H9 (cell line): ENCODE data around the gene CCDC89. TPM values are rescaled to one million over a fixed set of nuclear protein-coding genes. Genes with fewer than 3 reads are reported as not detected.

Source experiments
- DNase-seq: peaks from one replicate; pipeline ENCODE4 v3.0.0-alpha.2; 2017
- H2AFZ ChIP-seq: one replicate; pipeline ENCODE4 v1.6.1; 2013; ENCODE audit warnings: mild to moderate bottlenecking, low read length, control low read depth, moderate library complexity
- H2AK5ac ChIP-seq: 2 replicates; pipeline ENCODE4 v1.6.1; 2013; ENCODE audit warnings: low read length, control low read depth, mixed read lengths; ENCODE audit not compliant: insufficient read length
- H2BK120ac ChIP-seq: one replicate; pipeline ENCODE4 v1.6.1; 2013; ENCODE audit warnings: low read depth, mild to moderate bottlenecking, low read length, control low read depth, inconsistent platforms; ENCODE audit not compliant: poor library complexity, severe bottlenecking
- H2BK12ac ChIP-seq: 2 replicates; pipeline ENCODE4 v1.6.1; 2013; ENCODE audit warnings: low read length, control low read depth, mixed read lengths, low read depth; ENCODE audit not compliant: insufficient read length
- H2BK15ac ChIP-seq: 2 replicates; pipeline ENCODE4 v1.6.1; 2013; ENCODE audit warnings: low read depth, low read length, control low read depth
- H2BK20ac ChIP-seq: one replicate; pipeline ENCODE4 v1.6.1; 2013; ENCODE audit warnings: low read depth, mild to moderate bottlenecking, low read length, control low read depth, inconsistent platforms; ENCODE audit not compliant: poor library complexity, severe bottlenecking
- H2BK5ac ChIP-seq: 2 replicates; pipeline ENCODE4 v1.6.1; 2013; ENCODE audit warnings: low read length, control low read depth, mixed read lengths; ENCODE audit not compliant: insufficient read length
- H3K14ac ChIP-seq: 2 replicates; pipeline ENCODE4 v1.6.1; 2013; ENCODE audit warnings: low read length, control low read depth; ENCODE audit not compliant: insufficient read depth
- H3K18ac ChIP-seq: 2 replicates; pipeline ENCODE4 v1.6.1; 2013; ENCODE audit warnings: low read depth, mild to moderate bottlenecking, mixed read lengths, low read length, control low read depth; ENCODE audit not compliant: insufficient read length
- H3K23ac ChIP-seq: 2 replicates; pipeline ENCODE4 v1.6.1; 2013; ENCODE audit warnings: low read length, control low read depth, mixed read lengths, low read depth; ENCODE audit not compliant: insufficient read length
- H3K23me2 ChIP-seq: 2 replicates; pipeline ENCODE4 v1.6.1; 2013; ENCODE audit warnings: low read depth, mild to moderate bottlenecking, mixed read lengths, low read length, control low read depth; ENCODE audit not compliant: insufficient read length, poor library complexity, severe bottlenecking
- H3K27ac ChIP-seq: 2 replicates; pipeline ENCODE4 v1.5.1; 2013; ENCODE audit warnings: low read length, control low read depth, mixed read lengths, low read depth; ENCODE audit not compliant: insufficient read length
- H3K27me3 ChIP-seq: 2 replicates; pipeline ENCODE4 v1.6.1; 2013; ENCODE audit warnings: low read length, control low read depth, inconsistent platforms; ENCODE audit not compliant: insufficient read depth
- H3K4ac ChIP-seq: 2 replicates; pipeline ENCODE4 v1.6.1; 2013; ENCODE audit warnings: low read depth, mild to moderate bottlenecking, control low read depth, inconsistent platforms, low read length, moderate library complexity
- H3K4me1 ChIP-seq: 2 replicates; pipeline ENCODE4 v1.6.1; 2013; ENCODE audit warnings: low read length, control low read depth, inconsistent platforms; ENCODE audit not compliant: insufficient read depth
- H3K4me2 ChIP-seq: 2 replicates; pipeline ENCODE4 v1.6.1; 2013; ENCODE audit warnings: low read length, control low read depth, mixed read lengths; ENCODE audit not compliant: insufficient read length, insufficient read depth
- H3K56ac ChIP-seq: 2 replicates; pipeline ENCODE4 v1.6.1; 2013; ENCODE audit warnings: low read depth, mild to moderate bottlenecking, mixed read lengths, low read length, control low read depth; ENCODE audit not compliant: insufficient read length
- H3K79me1 ChIP-seq: 2 replicates; pipeline ENCODE4 v1.6.1; 2013; ENCODE audit warnings: low read depth, mild to moderate bottlenecking, moderate library complexity, low read length, control low read depth, inconsistent platforms; ENCODE audit not compliant: insufficient read depth, poor library complexity, severe bottlenecking
- H3K79me2 ChIP-seq: 2 replicates; pipeline ENCODE4 v1.6.1; 2013; ENCODE audit warnings: low read length, control low read depth, inconsistent platforms; ENCODE audit not compliant: insufficient read depth
- H3K9ac ChIP-seq: 2 replicates; pipeline ENCODE4 v1.6.1; 2013; ENCODE audit warnings: low read length, control low read depth, mixed read lengths; ENCODE audit not compliant: insufficient read length; ENCODE audit errors: extremely low read depth
- H3K9me3 ChIP-seq: one replicate; pipeline ENCODE4 v1.6.1; 2013; ENCODE audit warnings: low read depth, low read length, inconsistent platforms; ENCODE audit not compliant: control insufficient read depth
- H3T11ph ChIP-seq: one replicate; pipeline ENCODE4 v1.6.1; 2013; ENCODE audit warnings: mild to moderate bottlenecking, low read length, control low read depth, inconsistent platforms
- H4K20me1 ChIP-seq: one replicate; pipeline ENCODE4 v1.6.1; 2013; ENCODE audit not compliant: control insufficient read depth, insufficient read length, insufficient read depth
- H4K5ac ChIP-seq: 2 replicates; pipeline ENCODE4 v1.6.1; 2013; ENCODE audit warnings: low read depth, mild to moderate bottlenecking, mixed read lengths, low read length, control low read depth; ENCODE audit not compliant: insufficient read length
- H4K8ac ChIP-seq: replicated peaks from 2 replicates; pipeline ENCODE4 v1.6.1; 2013; ENCODE audit warnings: low read length, control low read depth, mixed read lengths, low read depth; ENCODE audit not compliant: insufficient read length
- H4K91ac ChIP-seq: 2 replicates; pipeline ENCODE4 v1.6.1; 2013; ENCODE audit warnings: low read depth, mild to moderate bottlenecking, moderate library complexity, mixed read lengths, low read length, control low read depth; ENCODE audit not compliant: insufficient read length
- H3K27ac Mint-ChIP-seq, 3 experiments: 2 replicates in 2 of 3; 3 replicates in 1 of 3; pipeline ENCODE4 v1.8.0; 2020 to 2021; ENCODE audit warnings: mixed read lengths in 3 of 3, mild to moderate bottlenecking in 1 of 3, moderate library complexity in 1 of 3
- H3K27me3 Mint-ChIP-seq: 2 replicates; pipeline ENCODE4 v1.8.0; 2021; ENCODE audit warnings: low read depth, mild to moderate bottlenecking, moderate library complexity, mixed read lengths
- H3K36me3 Mint-ChIP-seq, 3 experiments: 2 replicates in 2 of 3; 3 replicates in 1 of 3; pipeline ENCODE4 v1.8.0; 2020 to 2021; ENCODE audit warnings: low read depth in 3 of 3, mixed read lengths in 3 of 3; ENCODE audit not compliant: insufficient read depth in 1 of 3
- H3K4me1 Mint-ChIP-seq, 2 experiments: 2 replicates each; pipeline ENCODE4 v1.8.0; 2020; ENCODE audit warnings: mixed read lengths in 2 of 2
- H3K4me3 Mint-ChIP-seq, 2 experiments: 2 replicates in 1 of 2; 3 replicates in 1 of 2; pipeline ENCODE4 v1.8.0; 2020 to 2021; ENCODE audit warnings: mild to moderate bottlenecking in 2 of 2, mixed read lengths in 2 of 2, moderate library complexity in 1 of 2
- H3K9me3 Mint-ChIP-seq, 2 experiments: 2 replicates in 1 of 2; 3 replicates in 1 of 2; pipeline ENCODE4 v1.8.0; 2020; ENCODE audit warnings: mild to moderate bottlenecking in 2 of 2, mixed read lengths in 2 of 2, moderate library complexity in 1 of 2
- CTCF ChIP-seq: fragments of 200-600 bp; sonication (generic); conservative IDR thresholded peaks from 3 replicates; pipeline ENCODE4 v1.8.0; 2021; ENCODE audit warnings: antibody characterized with exemption, mild to moderate bottlenecking
- total RNA-seq: library from RNA; stranded (reverse); gene quantifications from 2 replicates; pipeline ENCODE4 v1.2.1, GENCODE V29; 2021

The CCDC89 gene
- total RNA-seq, 1 experiment from 2014 or later, result not detected

- Histone ChIP-seq H4K20me1 (no peaks in the 10 kb centered on the region), H2BK20ac (no peak overlapping the region), H3K23ac (no peak overlapping the region), H4K8ac (no peak overlapping the region), H3K18ac (no peak overlapping the region), H3K79me1 (no peaks in the 10 kb centered on the region), H3K4ac (no peak overlapping the region), H4K91ac (no peak overlapping the region), H2BK120ac (no peak overlapping the region), H3K56ac (no peak overlapping the region), H4K5ac (no peak overlapping the region), H2AFZ (no peak overlapping the region), H3K14ac (no peak overlapping the region), H2BK5ac (no peak overlapping the region), H3K27me3 (no peaks in the 10 kb centered on the region), H3K9me3 (no peaks in the 10 kb centered on the region), H3K23me2 (no peaks in the 10 kb centered on the region), H2AK5ac (no peak overlapping the region), H3K79me2 (no peaks in the 10 kb centered on the region), H3K4me1 (no peaks in the 10 kb centered on the region; the same call in 1 of the 2 replicates), H3K4me2 (no peak overlapping the region), H2BK12ac (no peak overlapping the region), H3T11ph (no peak overlapping the region), H3K27ac (no peak overlapping the region), H2BK15ac (no peak overlapping the region), H3K9ac (no peak overlapping the region)
- peaks cover 0 to 3% of the 10 kb centered on the region in 2 experiments; a peak in 2 of 4 replicates for H3K4me1 Mint-ChIP-seq
- H3K27ac Mint-ChIP-seq, result no peak overlapping the region
- no peaks in the 10 kb centered on the region for H3K9me3 Mint-ChIP-seq
- no peaks in the 10 kb centered on the region for H3K27me3 Mint-ChIP-seq
- no peak overlapping the region for H3K4me3 Mint-ChIP-seq
- no peak for DNase-seq
- no peaks in the 10 kb centered on the region for H3K36me3 Mint-ChIP-seq
- TF ChIP-seq CTCF, result no peak
Measured at GRCh38 chr11:85695546-85695945, 9.6 kb upstream of the CCDC89 start.
